ENCODE results near the gene CCRL2. TPM values are rescaled to one million over a fixed set of nuclear protein-coding genes. Genes with fewer than 3 reads are reported as not detected.

CCRL2 gene
- total and polyA plus RNA-seq, 2 experiments from 2014 or later = 5.3 to 8.6 TPM

- H3K27me3 ChIP-seq = peaks cover 2% of the 10 kb centered on the region
- H3K9me3 ChIP-seq (ENCODE audit: low read depth) = no peaks in the 10 kb centered on the region
- H3K36me3 ChIP-seq = no peaks in the 10 kb centered on the region
- H3K27ac ChIP-seq = no peak overlapping the region
- no peaks in the 10 kb centered on the region for H3K4me1 ChIP-seq (ENCODE audit: low read depth)
- no peak overlapping the region for H3K4me3 ChIP-seq
- no peak for TF ChIP-seq CTCF (IDR thresholded peaks at IDR 0.05; ENCODE audit: low read depth, low read length)
- DNase-seq (ENCODE audit: low read depth in 1 of 2, low spot score in 1 of 2) = no peak
Measured at GRCh38 chr3:46369151-46369550, 37.9 kb upstream of the CCRL2 start.

GRCh38 chr3:46369675-46370132 is 37.4 kb upstream of the CCRL2 start:
- H3K27ac ChIP-seq = no peak overlapping the region
- H3K27me3 ChIP-seq = peaks cover 5% of the 10 kb centered on the region
- H3K4me1 ChIP-seq (ENCODE audit: low read depth) = no peaks in the 10 kb centered on the region
- no peak for TF ChIP-seq CTCF (IDR thresholded peaks at IDR 0.05; ENCODE audit: low read depth, low read length)
- no peaks in the 10 kb centered on the region for H3K9me3 ChIP-seq (ENCODE audit: low read depth)
- H3K36me3 ChIP-seq = no peaks in the 10 kb centered on the region
- no peak overlapping the region for H3K4me3 ChIP-seq
- DNase-seq (ENCODE audit: low read depth in 1 of 2, low spot score in 1 of 2) = no peak

- Histone ChIP-seq H3K27me3 (peaks cover 8% of the 10 kb centered on the region), H3K27ac (no peak within 1 kb of the TSS), H3K36me3 (no peaks in the 10 kb centered on the region), H3K4me1 (ENCODE audit: low read depth) (no peaks in the 10 kb centered on the region), H3K4me3 (no peak within 1 kb of the TSS), H3K9me3 (ENCODE audit: low read depth) (no peaks in the 10 kb centered on the region)
- DNase-seq (ENCODE audit: low read depth in 1 of 2, low spot score in 1 of 2) = no peak
- TF ChIP-seq CTCF (IDR thresholded peaks at IDR 0.05; ENCODE audit: low read depth, low read length) = no peak
Measured at GRCh38 chr3:46370839-46371518, 36.1 kb upstream of the CCRL2 start, which contains the start of gene CCR5. Gene CCR5, plus strand, starts transcription at chr3:46370946. Its CDS starts 1,957 bp downstream, at chr3:46372903.

GRCh38 chr3:46371519-46372340 is 35.3 kb upstream of the CCRL2 start:
- DNase-seq (ENCODE audit: low read depth in 1 of 2, low spot score in 1 of 2) = no peak
- no peak for TF ChIP-seq CTCF (IDR thresholded peaks at IDR 0.05; ENCODE audit: low read depth, low read length)
- no peaks in the 10 kb centered on the region for H3K36me3 ChIP-seq
- H3K9me3 ChIP-seq (ENCODE audit: low read depth) = no peaks in the 10 kb centered on the region
- no peak overlapping the region for H3K4me3 ChIP-seq
- no peaks in the 10 kb centered on the region for H3K4me1 ChIP-seq (ENCODE audit: low read depth)
- H3K27ac ChIP-seq = no peak overlapping the region
- H3K27me3 ChIP-seq = peaks cover 8% of the 10 kb centered on the region

- Histone ChIP-seq H3K4me3 (no peak overlapping the region), H3K4me1 (ENCODE audit: low read depth) (no peaks in the 10 kb centered on the region), H3K27me3 (peaks cover 8% of the 10 kb centered on the region), H3K9me3 (ENCODE audit: low read depth) (no peaks in the 10 kb centered on the region), H3K27ac (no peak overlapping the region), H3K36me3 (no peaks in the 10 kb centered on the region)
- peak; percentile 30 to 51 for DNase-seq (ENCODE audit: low read depth in 1 of 2, low spot score in 1 of 2)
- TF ChIP-seq CTCF (IDR thresholded peaks at IDR 0.05; ENCODE audit: low read depth, low read length) = peak; percentile 65
Measured at GRCh38 chr3:46372492-46373359, 34.3 kb upstream of the CCRL2 start.
